K562 (cell line): ENCODE data around the gene TMX1. TPM values are rescaled to one million over a fixed set of nuclear protein-coding genes. Genes with fewer than 3 reads are reported as not detected.

Experiments
- ATAC-seq: fragments of 200-7000 bp; cut with Tn5 transposase; 3 replicates; pipeline ENCODE4 v1.9.1; 2020; ENCODE audit warnings: moderate library complexity
- BruUV-seq: library from RNA; stranded (reverse); fragments of 400-500 nt; replicated peaks from 2 replicates; lab custom pipeline; 2021; lab: Mats Ljungman, UMichigan
- CTCF ChIA-PET: fragments of 300-600 bp; formaldehyde crosslinking; extraction: SDS; loops from one replicate; lab custom pipeline; 2021; ENCODE audit warnings: low intra/inter-chr PET ratio; lab: Yijun Ruan, JAX
- POLR2A ChIA-PET: fragments of 300-600, 350-650 bp; sonication (Branson Sonifier 250); formaldehyde crosslinking; extraction: SDS; loops from one replicate; lab custom pipeline; 2021; ENCODE audit warnings: antibody characterized with exemption, inconsistent platforms; lab: Yijun Ruan, JAX
- DNase-seq, 4 experiments: peaks; one replicate each; pipeline versions ENCODE4 v3.0.0 to v3.0.0-alpha.2; 2011 to 2018; ENCODE audit warnings: low spot score in 3 of 4, mixed read lengths in 3 of 4; ENCODE audit errors: extremely low read depth in 1 of 4
- FAIRE-seq: peaks from 2 replicates; lab custom pipeline; 2011; peaks lifted over from hg19 to GRCh38; lab: Jason Lieb, UNC
- H2AFZ ChIP-seq: 2 replicates; pipeline ENCODE4 v1.6.0; 2011; ENCODE audit warnings: low read depth, low read length, control low read depth, inconsistent platforms
- H3K27ac ChIP-seq: fragments of 200-600 bp; 3 replicates; pipeline ENCODE4 v1.8.0; 2011; ENCODE audit warnings: low read depth, mild to moderate bottlenecking, control low read depth, inconsistent platforms, low read length, moderate library complexity, mixed read lengths; ENCODE audit errors: extremely low read depth
- H3K27me3 ChIP-seq, 2 experiments: fragments of 300-600 bp in 1 of 2; 2 replicates in 1 of 2; 3 replicates in 1 of 2; pipeline versions ENCODE4 v1.6.0 to v1.8.0; 2011; ENCODE audit warnings: inconsistent platforms in 2 of 2, low read length in 2 of 2, mild to moderate bottlenecking in 1 of 2, mixed read lengths in 1 of 2, moderate library complexity in 1 of 2; ENCODE audit not compliant: control insufficient read depth in 2 of 2, insufficient read depth in 2 of 2
- H3K36me3 ChIP-seq: fragments of 300-600 bp; 3 replicates; pipeline ENCODE4 v1.8.0; 2011; ENCODE audit warnings: mild to moderate bottlenecking, low read length, inconsistent platforms; ENCODE audit not compliant: control insufficient read depth, insufficient read depth
- H3K4me1 ChIP-seq, 2 experiments: fragments of 200-600 bp in 1 of 2; replicated peaks in 1 of 2; 2 replicates in 1 of 2; 3 replicates in 1 of 2; pipeline versions ENCODE4 v1.5.1 to v1.8.0; 2011; ENCODE audit warnings: inconsistent platforms in 2 of 2, low read length in 2 of 2, mild to moderate bottlenecking in 1 of 2, mixed read lengths in 1 of 2, moderate library complexity in 1 of 2; ENCODE audit not compliant: control insufficient read depth in 2 of 2, insufficient read depth in 2 of 2
- H3K4me2 ChIP-seq: 2 replicates; pipeline ENCODE4 v1.6.1; 2011; ENCODE audit warnings: low read length, control low read depth, inconsistent platforms, mixed read lengths; ENCODE audit not compliant: insufficient read depth
- H3K4me3 ChIP-seq: fragments of 200-600 bp; sonication (generic), shearing (Covaris generic); 2 replicates; pipeline ENCODE4 v1.5.1; 2016; ENCODE audit warnings: control low read depth, inconsistent platforms
- H3K79me2 ChIP-seq: fragments of 200-600 bp; 3 replicates; pipeline ENCODE4 v1.8.0; 2011; ENCODE audit warnings: low read length, inconsistent platforms; ENCODE audit not compliant: control insufficient read depth, insufficient read depth
- H3K9ac ChIP-seq, 2 experiments: 2 replicates each; pipeline versions ENCODE4 v1.6.0 to v1.6.1; 2011; ENCODE audit warnings: low read depth in 2 of 2, low read length in 2 of 2, control low read depth in 1 of 2, inconsistent platforms in 1 of 2, mild to moderate bottlenecking in 1 of 2, mixed read lengths in 1 of 2; ENCODE audit not compliant: insufficient read depth in 1 of 2
- H3K9me1 ChIP-seq: one replicate; pipeline ENCODE4 v1.6.0; 2011; ENCODE audit warnings: inconsistent platforms, mild to moderate bottlenecking, low read length, moderate library complexity; ENCODE audit not compliant: control insufficient read depth, insufficient read depth
- H3K9me3 ChIP-seq: replicated peaks from 2 replicates; pipeline ENCODE4 v1.5.1; 2011; ENCODE audit warnings: low read depth, low read length, inconsistent platforms; ENCODE audit not compliant: control insufficient read depth, insufficient read depth
- H4K20me1 ChIP-seq: replicated peaks from 2 replicates; pipeline ENCODE4 v1.6.1; 2011; ENCODE audit warnings: low read length, inconsistent platforms, mixed read lengths; ENCODE audit not compliant: control insufficient read depth, insufficient read depth
- ARHGAP35 ChIP-seq: fragments of 450-650 bp; IDR thresholded peaks from 2 replicates; pipeline ENCODE4 v1.6.1; 2018; ENCODE audit not compliant: partially characterized antibody
- C11orf30 ChIP-seq: fragments of 450-650 bp; IDR thresholded peaks from 2 replicates; pipeline ENCODE4 v1.6.1; 2016; ENCODE audit warnings: low read depth, mild to moderate bottlenecking
- HDAC2 ChIP-seq: fragments of 450-650 bp; IDR thresholded peaks from 2 replicates; pipeline ENCODE4 v1.6.1; 2016; ENCODE audit warnings: mild to moderate bottlenecking
- KDM2B ChIP-seq: fragments of 250-450 bp; sonication (Bioruptor Pico); IDR thresholded peaks from 2 replicates; pipeline ENCODE4 v1.8.0; 2021; ENCODE audit warnings: mild to moderate bottlenecking, moderate library complexity
- KLF6 ChIP-seq: fragments of 250-450 bp; sonication (Bioruptor Pico); IDR thresholded peaks from 2 replicates; pipeline ENCODE4 v1.4.0; 2020; ENCODE audit warnings: mild to moderate bottlenecking, moderate library complexity, borderline replicate concordance
- MAFG ChIP-seq: fragments of 450-650 bp; conservative IDR thresholded peaks from 2 replicates; pipeline ENCODE4 v1.6.1; 2016; ENCODE audit warnings: missing genetic modification characterization, missing compliant biosample characterization
- MTF1 ChIP-seq: fragments of 250-450 bp; sonication (Bioruptor Pico); IDR thresholded peaks from 2 replicates; pipeline ENCODE4 v1.9.0; 2021; ENCODE audit warnings: moderate library complexity, mild to moderate bottlenecking, inconsistent platforms, borderline replicate concordance
- MYC ChIP-seq, 2 experiments: fragments of 250-450 bp in 1 of 2; sonication (Bioruptor Pico) in 1 of 2; IDR thresholded peaks; 2 replicates each; pipeline versions ENCODE4 v1.5.1 to v1.6.1; 2012 to 2021; ENCODE audit warnings: low read depth in 2 of 2, borderline replicate concordance in 1 of 2, improper control_type of control experiment in 1 of 2, low read length in 1 of 2, mild to moderate bottlenecking in 1 of 2, moderate library complexity in 1 of 2
- NKRF ChIP-seq: fragments of 450-650 bp; IDR thresholded peaks from 2 replicates; pipeline ENCODE4 v1.6.1; 2016; ENCODE audit warnings: borderline replicate concordance
- POLR2H ChIP-seq: IDR thresholded peaks from 2 replicates; pipeline ENCODE4 v1.6.1; 2016; ENCODE audit warnings: missing genetic modification characterization, low read depth, mild to moderate bottlenecking, control low read depth, missing compliant biosample characterization, moderate library complexity
- SRSF7 ChIP-seq: fragments of 200-400 bp; formaldehyde crosslinking; optimal IDR thresholded peaks from 2 replicates; pipeline ENCODE3; 2017; ENCODE audit warnings: mild to moderate bottlenecking, low read depth, low read length
- ZBTB1 ChIP-seq: sonication (generic); formaldehyde crosslinking; IDR thresholded peaks from 2 replicates; pipeline ENCODE4 v1.8.1; 2023; ENCODE audit warnings: missing genetic modification reagents, low read depth, mild to moderate bottlenecking, borderline replicate concordance
- ZNF282 ChIP-seq: sonication (generic); formaldehyde crosslinking; IDR thresholded peaks from 2 replicates; pipeline ENCODE4 v1.8.1; 2023; ENCODE audit warnings: missing genetic modification reagents
- ZNF316 ChIP-seq: fragments of 450-650 bp; IDR thresholded peaks from 2 replicates; pipeline ENCODE4 v1.6.1; 2016
- ZNF764 ChIP-seq: fragments of 250-450 bp; sonication (Bioruptor Pico); IDR thresholded peaks from 2 replicates; pipeline ENCODE4 v1.4.0; 2020; ENCODE audit warnings: low read depth, mild to moderate bottlenecking, moderate library complexity
- ZNF778 ChIP-seq: fragments of 450-650 bp; formaldehyde crosslinking; IDR thresholded peaks from 2 replicates; pipeline ENCODE4 v1.4.0; 2020; ENCODE audit warnings: mild to moderate bottlenecking, moderate library complexity
- in situ Hi-C: fragments of 300-500 bp; cut with MboI; formaldehyde crosslinking; loops from 4 replicates; pipeline ENCODE4 v1.15.0; 2018; ENCODE audit warnings: inconsistent platforms, mixed read lengths
- intact Hi-C: fragments of 100-400 bp; cut with micrococcal nuclease; formaldehyde crosslinking; loops from 2 replicates; pipeline ENCODE4 v1.14.2; 2022
- polyA plus RNA-seq, 8 experiments: library from polyadenylated mRNA; depleted of rRNA in 4 of 8; stranded (reverse) in 5 of 8; unstranded in 3 of 8; fragments of >200 nt; fragmentation: Nextera tagmentation in 2 of 8; fragmentation: Illumina TruSeq in 1 of 8; extraction: Ambion mirVana in 2 of 8; extraction: Trizol in 1 of 8; gene quantifications; 2 replicates each; pipeline versions ENCODE4 v1.2.1 to v1.2.3, GENCODE V29; 2011 to 2014; ENCODE audit warnings: inconsistent platforms in 1 of 8, missing spikeins in 1 of 8
- total RNA-seq, 7 experiments: library from RNA; depleted of rRNA in 6 of 7; stranded (reverse); fragments of >200 nt in 6 of 7; fragmentation: Illumina TruSeq in 2 of 7; extraction: Trizol in 2 of 7; gene quantifications; 2 replicates each; pipeline versions ENCODE4 v1.2.1 to v1.2.3, GENCODE V29; 2011 to 2021; ENCODE audit warnings: low replicate concordance in 1 of 7

Gene TMX1
- total and polyA plus RNA-seq, 9 of the 15 experiments (the other 6 are each of a cell fraction or from before 2014, with no cell fraction given) = 19.5 to 101 (median 34.7) TPM

DNA sequence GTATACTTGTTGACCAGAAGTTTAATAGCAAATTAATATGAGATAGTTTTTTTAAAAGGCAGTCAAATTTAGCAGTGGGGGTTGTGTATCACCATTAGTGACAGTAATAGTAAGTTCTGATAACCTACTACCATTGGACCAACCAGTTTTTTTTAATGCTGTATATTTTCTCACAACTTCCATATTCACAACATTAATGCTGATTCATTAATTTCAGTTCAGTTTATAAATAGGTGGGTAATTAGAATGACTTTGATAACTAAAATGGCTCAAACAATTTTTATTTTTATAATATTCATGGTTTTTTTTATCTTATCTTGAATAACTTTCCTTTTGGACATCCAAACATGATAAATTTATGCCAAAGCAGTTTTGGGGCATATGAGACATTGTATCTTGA lies 13.8 kb downstream of the TMX1 start:
- H2AFZ ChIP-seq = no peak overlapping the region
- H3K27me3 ChIP-seq = no peaks in the 10 kb centered on the region
- BruUV-seq = no TSS peak
- ChIA-PET CTCF (no interaction called here), POLR2A (interaction anchor here (0.6 kb wide), 1 partner anchor 326 kb away, joined by 4 read pairs; no protein-coding TSS in a partner anchor)
- TF ChIP-seq ZBTB1 (CRISPR knock-in tag) (no peak), POLR2H (no peak), ZNF282 (no peak), KDM2B (no peak), MTF1 (CRISPR knock-in tag) (no peak), ZNF778 (CRISPR knock-in tag) (no peak), MAFG (tag) (peak; percentile 26; the same call in 1 of the 2 replicates), SRSF7 (no peak), ARHGAP35 (no peak), ZNF316 (peak; percentile 77), ZNF764 (CRISPR knock-in tag) (no peak), MYC (IDR thresholded peaks at IDR 0.05; ENCODE audit: low read depth, low read length) (no peak), MYC (CRISPR knock-in tag; IDR thresholded peaks at IDR 0.05; ENCODE audit: borderline replicate concordance, low read depth) (no peak), KLF6 (CRISPR knock-in tag) (no peak), C11orf30 (peak; percentile 45; the same call in 1 of the 2 replicates), NKRF (no peak), HDAC2 (no peak)
- H3K4me2 ChIP-seq = no peak overlapping the region
- in situ Hi-C loops = no loop called here
- no peak overlapping the region for H3K27ac ChIP-seq
- no peaks in the 10 kb centered on the region for H3K79me2 ChIP-seq
- H3K9me1 ChIP-seq = no peaks in the 10 kb centered on the region
- no peaks in the 10 kb centered on the region for H4K20me1 ChIP-seq
- H3K4me1 ChIP-seq = no peaks in the 10 kb centered on the region
- no peaks in the 10 kb centered on the region for H3K9me3 ChIP-seq
- peaks cover 79% of the 10 kb centered on the region for H3K36me3 ChIP-seq
- H3K4me3 ChIP-seq = no peak overlapping the region
- FAIRE-seq (no peak), ATAC-seq (no peak), DNase-seq (no peak)
- H3K9ac ChIP-seq = no peak overlapping the region
- intact Hi-C loops = no loop called here
